Endodermal cell (in vitro differentiated cells): ENCODE data around the gene NKX2-8. TPM values are rescaled to one million over a fixed set of nuclear protein-coding genes. Genes with fewer than 3 reads are reported as not detected.

Source experiments
- DNase-seq: peaks from one replicate; pipeline ENCODE4 v3.0.0-alpha.2; 2017
- H3K27ac ChIP-seq: 2 replicates; pipeline ENCODE4 v1.5.1; 2013; ENCODE audit warnings: mild to moderate bottlenecking, low read depth, low read length, moderate library complexity
- H3K27me3 ChIP-seq: 2 replicates; pipeline ENCODE4 v1.6.1; 2013; ENCODE audit warnings: mild to moderate bottlenecking, low read length, moderate library complexity; ENCODE audit not compliant: insufficient read depth, control insufficient read depth, poor library complexity, severe bottlenecking
- H3K36me3 ChIP-seq: 2 replicates; pipeline ENCODE4 v1.7.0; 2013; ENCODE audit warnings: mild to moderate bottlenecking, low read length, moderate library complexity; ENCODE audit not compliant: control insufficient read depth, insufficient read depth
- H3K4me1 ChIP-seq: one replicate; pipeline ENCODE4 v1.7.0; 2013; ENCODE audit warnings: low read length; ENCODE audit not compliant: control insufficient read depth, insufficient read depth
- H3K4me3 ChIP-seq: 2 replicates; pipeline ENCODE4 v1.5.1; 2013; ENCODE audit warnings: mild to moderate bottlenecking, low read length, moderate library complexity
- H3K9ac ChIP-seq: 2 replicates; pipeline ENCODE4 v1.6.1; 2013; ENCODE audit warnings: mild to moderate bottlenecking, low read length, moderate library complexity; ENCODE audit not compliant: poor library complexity, severe bottlenecking; ENCODE audit errors: extremely low read depth
- H3K9me3 ChIP-seq: 2 replicates; pipeline ENCODE4 v1.6.1; 2013; ENCODE audit warnings: mild to moderate bottlenecking, low read length, moderate library complexity; ENCODE audit not compliant: control insufficient read depth
- H3K27ac Mint-ChIP-seq: 2 replicates; pipeline ENCODE4 v1.8.0; 2020; ENCODE audit warnings: mixed read lengths
- H3K27me3 Mint-ChIP-seq: 2 replicates; pipeline ENCODE4 v1.8.0; 2021; ENCODE audit warnings: mild to moderate bottlenecking, mixed read lengths; ENCODE audit not compliant: insufficient read depth
- H3K36me3 Mint-ChIP-seq: 2 replicates; pipeline ENCODE4 v1.8.0; 2020; ENCODE audit warnings: low read depth, mixed read lengths
- H3K4me1 Mint-ChIP-seq: 2 replicates; pipeline ENCODE4 v1.8.0; 2020; ENCODE audit warnings: mixed read lengths
- H3K4me3 Mint-ChIP-seq: 2 replicates; pipeline ENCODE4 v1.8.0; 2020; ENCODE audit warnings: mild to moderate bottlenecking, moderate library complexity, mixed read lengths
- H3K9me3 Mint-ChIP-seq: 2 replicates; pipeline ENCODE4 v1.8.0; 2020; ENCODE audit warnings: mild to moderate bottlenecking, mixed read lengths
- WGBS, 2 experiments: methylation state at CpG; one replicate each; pipeline versions ENCODE4 v1.1.5 to v1.1.7; 2013; ENCODE audit warnings: missing lambda C conversion rate in 2 of 2, mixed read lengths in 1 of 2; ENCODE audit not compliant: insufficient coverage in 1 of 2, insufficient read length in 1 of 2; 5-methylcytosine and 5-hydroxymethylcytosine counted together
- total RNA-seq, 2 donors: library from RNA; stranded (reverse); fragmentation: NEBNext Ultra II Directional in 1 of 2; extraction: Animal tissue kit (Norgen Biotek cat#: 25700) in 1 of 2; gene quantifications; 2 replicates in 1 of 2; 3 replicates in 1 of 2; pipeline ENCODE4 v1.2.1, GENCODE V29; 2021
- TF ChIP-seq, protein P1 (sequence below): fragments of 200-600 bp; sonication (generic); conservative IDR thresholded peaks from 2 replicates; pipeline ENCODE4 v1.5.0; 2021; ENCODE audit warnings: antibody characterized with exemption, mild to moderate bottlenecking

Gene NKX2-8
- total RNA-seq, 2 donors from 2014 or later = 0.77 TPM; not detected in 1

DNA sequence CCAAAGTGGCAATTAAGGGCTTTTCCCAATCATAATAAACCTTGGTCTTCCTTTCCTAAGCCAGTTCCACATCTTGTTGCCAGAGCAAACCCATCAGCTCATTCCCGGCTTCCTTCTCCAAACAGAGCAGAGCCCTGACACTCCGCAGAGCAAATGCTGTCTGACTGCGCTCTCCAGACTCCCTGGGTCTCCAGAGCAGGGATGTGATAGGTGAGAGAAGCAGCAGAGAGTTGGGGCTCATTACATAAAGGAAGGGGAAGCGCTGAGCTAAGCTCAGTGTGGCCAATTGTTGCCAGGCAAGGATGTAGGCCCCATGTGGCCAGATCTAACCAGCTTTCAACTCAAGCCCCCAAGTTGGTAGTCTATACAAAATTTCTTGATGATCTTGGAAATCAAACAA lies 43.0 kb upstream of the NKX2-8 start:
- no peak for DNase-seq
- Histone ChIP-seq H3K36me3 (no peaks in the 10 kb centered on the region), H3K9me3 (peaks cover 16% of the 10 kb centered on the region), H3K9ac (no peak overlapping the region), H3K4me3 (no peak overlapping the region), H3K27me3 (peaks cover 76% of the 10 kb centered on the region), H3K4me1 (peaks cover 7% of the 10 kb centered on the region), H3K27ac (no peak overlapping the region)
- Mint-ChIP-seq H3K9me3 (peaks cover 4% of the 10 kb centered on the region), H3K27ac (no peak overlapping the region), H3K4me1 (peaks cover 7% of the 10 kb centered on the region), H3K36me3 (no peaks in the 10 kb centered on the region), H3K27me3 (peaks cover 71% of the 10 kb centered on the region), H3K4me3 (no peak overlapping the region)
- TF ChIP-seq, protein P1, sequence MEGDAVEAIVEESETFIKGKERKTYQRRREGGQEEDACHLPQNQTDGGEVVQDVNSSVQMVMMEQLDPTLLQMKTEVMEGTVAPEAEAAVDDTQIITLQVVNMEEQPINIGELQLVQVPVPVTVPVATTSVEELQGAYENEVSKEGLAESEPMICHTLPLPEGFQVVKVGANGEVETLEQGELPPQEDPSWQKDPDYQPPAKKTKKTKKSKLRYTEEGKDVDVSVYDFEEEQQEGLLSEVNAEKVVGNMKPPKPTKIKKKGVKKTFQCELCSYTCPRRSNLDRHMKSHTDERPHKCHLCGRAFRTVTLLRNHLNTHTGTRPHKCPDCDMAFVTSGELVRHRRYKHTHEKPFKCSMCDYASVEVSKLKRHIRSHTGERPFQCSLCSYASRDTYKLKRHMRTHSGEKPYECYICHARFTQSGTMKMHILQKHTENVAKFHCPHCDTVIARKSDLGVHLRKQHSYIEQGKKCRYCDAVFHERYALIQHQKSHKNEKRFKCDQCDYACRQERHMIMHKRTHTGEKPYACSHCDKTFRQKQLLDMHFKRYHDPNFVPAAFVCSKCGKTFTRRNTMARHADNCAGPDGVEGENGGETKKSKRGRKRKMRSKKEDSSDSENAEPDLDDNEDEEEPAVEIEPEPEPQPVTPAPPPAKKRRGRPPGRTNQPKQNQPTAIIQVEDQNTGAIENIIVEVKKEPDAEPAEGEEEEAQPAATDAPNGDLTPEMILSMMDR = no peak
- WGBS, 2 experiments = 80 to 94% methylated on average over 1 to 4 of the region's 4 CpGs

DNA sequence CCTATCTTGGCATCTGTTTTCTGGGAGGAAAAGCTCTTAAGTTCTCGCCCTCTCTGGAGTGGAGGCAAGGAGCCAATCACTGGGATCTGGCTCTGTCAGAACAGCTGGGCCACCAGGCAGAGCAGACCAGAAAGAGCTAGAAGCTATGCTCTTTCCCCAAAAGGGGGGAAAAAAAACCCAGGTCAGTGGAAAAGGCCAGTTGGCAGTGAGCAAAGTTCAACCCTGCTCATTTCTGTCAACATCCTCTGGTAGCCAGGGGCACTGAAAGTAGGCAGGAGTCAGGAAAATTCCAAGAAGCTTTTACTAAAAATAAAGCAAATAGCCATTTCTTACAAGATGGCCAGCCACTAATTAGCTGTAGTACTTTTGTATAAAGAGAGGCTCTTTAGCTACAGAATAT lies 42.6 kb upstream of the NKX2-8 start:
- 82% methylated on average over 1 of the region's 1 CpG; no CpG with 5 or more reads in 1 of the 2 experiments for WGBS, 2 experiments
- Histone ChIP-seq H3K4me3 (no peak overlapping the region), H3K27ac (no peak overlapping the region), H3K9ac (no peak overlapping the region), H3K36me3 (no peaks in the 10 kb centered on the region), H3K4me1 (peaks cover 7% of the 10 kb centered on the region), H3K27me3 (peaks cover 77% of the 10 kb centered on the region), H3K9me3 (peaks cover 17% of the 10 kb centered on the region)
- peaks cover 7% of the 10 kb centered on the region for H3K4me1 Mint-ChIP-seq
- no peak overlapping the region for H3K4me3 Mint-ChIP-seq
- H3K27me3 Mint-ChIP-seq = peaks cover 75% of the 10 kb centered on the region
- no peak overlapping the region for H3K27ac Mint-ChIP-seq
- TF ChIP-seq, protein P1 = no peak
- no peaks in the 10 kb centered on the region for H3K36me3 Mint-ChIP-seq
- no peak for DNase-seq
- peaks cover 4% of the 10 kb centered on the region for H3K9me3 Mint-ChIP-seq

DNA sequence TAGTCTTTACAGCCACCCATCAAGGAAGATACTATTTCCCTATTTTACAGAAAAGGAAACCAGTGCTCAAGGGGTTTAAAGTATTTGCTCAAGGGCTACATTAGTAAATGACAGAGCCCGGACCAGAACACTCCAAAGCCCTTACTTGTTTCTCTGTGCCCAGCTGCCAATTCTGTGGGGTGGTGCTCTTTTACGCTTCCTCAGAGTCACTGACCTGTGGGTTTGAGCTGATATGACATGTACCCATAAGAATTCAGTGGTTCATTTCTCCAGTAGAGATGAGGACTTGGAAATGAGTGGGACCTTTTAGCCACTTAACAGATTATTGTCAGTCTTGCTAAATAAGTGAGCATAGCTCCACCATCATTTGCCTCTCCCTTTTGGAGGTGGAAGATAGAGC lies 37.4 kb upstream of the NKX2-8 start:
- no peak overlapping the region for H3K27ac Mint-ChIP-seq

More for the DNA sequence above, 37.4 kb upstream of the NKX2-8 start:
- H3K4me1 Mint-ChIP-seq = peaks cover 2% of the 10 kb centered on the region
- Histone ChIP-seq H3K27ac (no peak overlapping the region), H3K4me1 (no peaks in the 10 kb centered on the region), H3K4me3 (no peak overlapping the region), H3K9ac (no peak overlapping the region), H3K27me3 (peaks cover 62% of the 10 kb centered on the region), H3K9me3 (peaks cover 17% of the 10 kb centered on the region), H3K36me3 (no peaks in the 10 kb centered on the region)
- H3K27me3 Mint-ChIP-seq = peaks cover 51% of the 10 kb centered on the region
- DNase-seq = no peak
- H3K36me3 Mint-ChIP-seq = no peaks in the 10 kb centered on the region
- H3K9me3 Mint-ChIP-seq = peaks cover 4% of the 10 kb centered on the region
- no peak overlapping the region for H3K4me3 Mint-ChIP-seq
- WGBS, 2 experiments = 80 to 89% methylated on average over 2 of the region's 2 CpGs
- TF ChIP-seq, protein P1 = no peak
